IMR-90 (cell line): ENCODE results near the gene CFAP210. TPM values are rescaled to one million over a fixed set of nuclear protein-coding genes. Genes with fewer than 3 reads are reported as not detected.

Source experiments
- ATAC-seq: fragments of 200-7000 bp; cut with Tn5 transposase; 2 replicates; pipeline ENCODE4 v1.9.1; 2020; ENCODE audit warnings: low read depth, mild to moderate bottlenecking, moderate library complexity
- BruUV-seq: library from RNA; stranded (reverse); fragments of 400-500 nt; replicated peaks from 2 replicates; lab custom pipeline; 2021; lab: Mats Ljungman, UMichigan
- CTCF ChIA-PET: fragments of 300-600 bp; formaldehyde crosslinking; extraction: SDS; loops from one replicate; lab custom pipeline; 2021; ENCODE audit warnings: antibody characterized with exemption; lab: Yijun Ruan, JAX
- POLR2A ChIA-PET: fragments of 300-600 bp; sonication (Branson Sonifier 250); formaldehyde crosslinking; loops from one replicate; lab custom pipeline; 2022; ENCODE audit warnings: antibody characterized with exemption; ENCODE audit not compliant: unreplicated experiment; lab: Charles Lee
- DNase-seq: peaks from one replicate; pipeline ENCODE4 v3.0.0; 2013
- H2AFZ ChIP-seq: replicated peaks from 2 replicates; pipeline ENCODE3; 2013; ENCODE audit warnings: low read length, mild to moderate bottlenecking; ENCODE audit not compliant: poor library complexity
- H2AK5ac ChIP-seq: 2 replicates; pipeline ENCODE4 v1.6.1; 2013; ENCODE audit warnings: low read depth, low read length, inconsistent platforms
- H2AK9ac ChIP-seq: replicated peaks from 2 replicates; pipeline ENCODE3; 2013; ENCODE audit warnings: mild to moderate bottlenecking, low read depth, low read length, moderate library complexity; ENCODE audit not compliant: poor library complexity
- H2BK120ac ChIP-seq: 2 replicates; pipeline ENCODE4 v1.6.1; 2013; ENCODE audit warnings: low read depth, low read length, inconsistent platforms
- H2BK15ac ChIP-seq: 3 replicates; pipeline ENCODE4 v1.6.1; 2013; ENCODE audit warnings: low read depth, low read length, inconsistent platforms
- H2BK20ac ChIP-seq: 2 replicates; pipeline ENCODE4 v1.6.1; 2013; ENCODE audit warnings: low read depth, mild to moderate bottlenecking, inconsistent platforms, low read length, moderate library complexity
- H2BK5ac ChIP-seq: 2 replicates; pipeline ENCODE4 v1.6.1; 2013; ENCODE audit warnings: mild to moderate bottlenecking, low read depth, low read length, inconsistent platforms; ENCODE audit not compliant: poor library complexity, severe bottlenecking
- H3K14ac ChIP-seq: replicated peaks from 2 replicates; pipeline ENCODE4 v1.6.1; 2013; ENCODE audit warnings: low read depth, low read length, inconsistent platforms
- H3K18ac ChIP-seq: 2 replicates; pipeline ENCODE4 v1.6.1; 2013; ENCODE audit warnings: low read depth, low read length, control low read depth
- H3K23ac ChIP-seq: 2 replicates; pipeline ENCODE4 v1.6.1; 2013; ENCODE audit warnings: low read depth, low read length, inconsistent platforms
- H3K27ac ChIP-seq: 2 replicates; pipeline ENCODE4 v1.5.1; 2013; ENCODE audit warnings: mild to moderate bottlenecking, control low read depth, low read length; ENCODE audit not compliant: insufficient read depth
- H3K27me3 ChIP-seq: 2 replicates; pipeline ENCODE4 v1.6.1; 2013; ENCODE audit warnings: low read length; ENCODE audit not compliant: control insufficient read depth, insufficient read depth
- H3K36me3 ChIP-seq: 2 replicates; pipeline ENCODE4 v1.6.1; 2013; ENCODE audit warnings: low read length, mixed read lengths; ENCODE audit not compliant: control insufficient read depth, insufficient read depth
- H3K4ac ChIP-seq: 2 replicates; pipeline ENCODE4 v1.6.1; 2013; ENCODE audit warnings: low read depth, low read length, inconsistent platforms
- H3K4me1 ChIP-seq: 2 replicates; pipeline ENCODE4 v1.6.1; 2013; ENCODE audit warnings: low read length, mixed read lengths; ENCODE audit not compliant: control insufficient read depth, insufficient read depth
- H3K4me2 ChIP-seq: 2 replicates; pipeline ENCODE4 v1.6.1; 2013; ENCODE audit warnings: low read depth, mild to moderate bottlenecking, control low read depth, low read length, moderate library complexity
- H3K4me3 ChIP-seq: 2 replicates; pipeline ENCODE4 v1.5.1; 2013; ENCODE audit warnings: low read depth, mild to moderate bottlenecking, control low read depth, low read length, moderate library complexity; ENCODE audit not compliant: insufficient read depth
- H3K56ac ChIP-seq: 2 replicates; pipeline ENCODE4 v1.6.1; 2013; ENCODE audit warnings: low read length, inconsistent platforms; ENCODE audit not compliant: insufficient read depth; ENCODE audit errors: extremely low read depth
- H3K79me1 ChIP-seq, 2 experiments: 2 replicates each; pipeline ENCODE4 v1.6.1; 2013; ENCODE audit warnings: low read length in 2 of 2, inconsistent platforms in 1 of 2, low read depth in 1 of 2
- H3K9ac ChIP-seq: 2 replicates; pipeline ENCODE4 v1.6.1; 2013; ENCODE audit warnings: low read depth, low read length, control low read depth
- H3K9me1 ChIP-seq: 2 replicates; pipeline ENCODE4 v1.6.1; 2013; ENCODE audit warnings: low read length, inconsistent platforms; ENCODE audit not compliant: insufficient read depth
- H3K9me3 ChIP-seq: 2 replicates; pipeline ENCODE4 v1.6.1; 2013; ENCODE audit warnings: low read length; ENCODE audit not compliant: control insufficient read depth, insufficient read depth
- H4K20me1 ChIP-seq: 2 replicates; pipeline ENCODE4 v1.6.1; 2013; ENCODE audit warnings: low read length, inconsistent platforms; ENCODE audit not compliant: insufficient read depth
- H4K5ac ChIP-seq: 2 replicates; pipeline ENCODE4 v1.6.1; 2013; ENCODE audit warnings: mild to moderate bottlenecking, low read depth, low read length, control low read depth
- H4K8ac ChIP-seq, 2 experiments: 2 replicates each; pipeline ENCODE4 v1.6.1; 2013; ENCODE audit warnings: low read depth in 2 of 2, low read length in 2 of 2, control low read depth in 1 of 2, inconsistent platforms in 1 of 2
- H4K91ac ChIP-seq: 2 replicates; pipeline ENCODE4 v1.6.1; 2013; ENCODE audit warnings: low read depth, low read length, inconsistent platforms; ENCODE audit not compliant: insufficient read depth
- BHLHE40 ChIP-seq: fragments of 150-350 bp; IDR thresholded peaks from 2 replicates; pipeline ENCODE4 v1.6.1; 2016; ENCODE audit warnings: mild to moderate bottlenecking, low read depth, low read length
- CEBPB ChIP-seq: IDR thresholded peaks from 2 replicates; pipeline ENCODE4 v1.6.1; 2012; ENCODE audit warnings: low read depth, low read length, improper control_type of control experiment
- CHD1 ChIP-seq: IDR thresholded peaks from 2 replicates; pipeline ENCODE4 v1.6.1; 2012; ENCODE audit warnings: low read depth, low read length, improper control_type of control experiment
- FOS ChIP-seq: fragments of 150-350 bp; IDR thresholded peaks from 2 replicates; pipeline ENCODE4 v1.6.1; 2016; ENCODE audit warnings: low read depth, low read length
- MAFK ChIP-seq: IDR thresholded peaks from 2 replicates; pipeline ENCODE4 v1.6.1; 2012; ENCODE audit warnings: low read depth, low read length, improper control_type of control experiment
- MAZ ChIP-seq: IDR thresholded peaks from 2 replicates; pipeline ENCODE4 v1.6.1; 2012; ENCODE audit warnings: low read depth, mild to moderate bottlenecking, low read length, improper control_type of control experiment, moderate library complexity, borderline replicate concordance
- MXI1 ChIP-seq: IDR thresholded peaks from 2 replicates; pipeline ENCODE4 v1.6.1; 2012; ENCODE audit warnings: low read depth, mild to moderate bottlenecking, low read length, moderate library complexity, borderline replicate concordance
- NFE2L2 ChIP-seq: fragments of 150-350 bp; IDR thresholded peaks from 2 replicates; pipeline ENCODE4 v1.6.1; 2016; ENCODE audit warnings: low read depth, mild to moderate bottlenecking, low read length
- POLR2A ChIP-seq: IDR thresholded peaks from 2 replicates; pipeline ENCODE4 v1.6.1; 2012; ENCODE audit warnings: mild to moderate bottlenecking, low read depth, low read length
- RAD21 ChIP-seq: IDR thresholded peaks from 2 replicates; pipeline ENCODE4 v1.6.1; 2012; ENCODE audit warnings: low read length, improper control_type of control experiment
- RCOR1 ChIP-seq: IDR thresholded peaks from 2 replicates; pipeline ENCODE4 v1.6.1; 2012; ENCODE audit warnings: mild to moderate bottlenecking, low read length, improper control_type of control experiment; ENCODE audit not compliant: insufficient replicate concordance
- RFX5 ChIP-seq: IDR thresholded peaks from 2 replicates; pipeline ENCODE4 v1.8.0; 2012; ENCODE audit warnings: low read depth, mild to moderate bottlenecking, low read length, moderate library complexity
- SMC3 ChIP-seq: fragments of 150-350 bp; IDR thresholded peaks from 2 replicates; pipeline ENCODE4 v1.6.1; 2016; ENCODE audit warnings: low read depth, mild to moderate bottlenecking, antibody characterized with exemption, low read length, moderate library complexity
- USF2 ChIP-seq: fragments of 150-350 bp; IDR thresholded peaks from 2 replicates; pipeline ENCODE4 v1.6.1; 2017; ENCODE audit warnings: mild to moderate bottlenecking, antibody characterized with exemption, low read length, low read depth
- WGBS, 2 experiments: methylation state at CpG; one replicate each; pipeline versions ENCODE4 v1.1.5 to v1.1.7; 2013; ENCODE audit warnings: missing lambda C conversion rate in 2 of 2; ENCODE audit not compliant: insufficient read length in 1 of 2; ENCODE audit errors: extremely low coverage in 2 of 2; 5-methylcytosine and 5-hydroxymethylcytosine counted together
- dilution Hi-C: fragments of 300-500 bp; cut with HindIII; formaldehyde crosslinking; loops from one replicate; pipeline ENCODE4 v1.14.3; 2018; ENCODE audit warnings: low sequenced_read_pairs; ENCODE audit not compliant: unreplicated experiment
- in situ Hi-C: fragments of 300-500 bp; cut with MboI; formaldehyde crosslinking; loops from 3 replicates; pipeline ENCODE4 v1.14.3; 2019; ENCODE audit warnings: low sequenced_read_pairs, inconsistent platforms, mixed read lengths
- intact Hi-C: fragments of 100-400 bp; cut with micrococcal nuclease; formaldehyde crosslinking; loops from 2 replicates; pipeline ENCODE4 v1.10.0; 2022
- polyA plus RNA-seq, 3 experiments: library from polyadenylated mRNA; depleted of rRNA; stranded (reverse); fragments of >200 nt; gene quantifications; 2 replicates each; pipeline ENCODE4 v1.2.3, GENCODE V29; 2012; ENCODE audit warnings: low replicate concordance in 1 of 3
- total RNA-seq: library from RNA; depleted of rRNA; stranded (reverse); fragments of >200 nt; gene quantifications from 2 replicates; pipeline ENCODE4 v1.2.3, GENCODE V29; 2012
- TF ChIP-seq, protein P1 (sequence below): fragments of 150-350 bp; IDR thresholded peaks from 2 replicates; pipeline ENCODE4 v1.6.1; 2016; ENCODE audit warnings: low read depth, mild to moderate bottlenecking, low read length, moderate library complexity, borderline replicate concordance
- TF ChIP-seq, protein P2 (sequence below): conservative IDR thresholded peaks from 2 replicates; pipeline ENCODE4 v1.5.1; 2012; ENCODE audit warnings: mild to moderate bottlenecking, low read depth, low read length, improper control_type of control experiment

Gene CFAP210
- total and polyA plus RNA-seq, 2 of the 4 experiments (the other 2 are of a cell fraction), result not detected

- Histone ChIP-seq H3K14ac (no peak overlapping the region), H3K4me2 (no peak overlapping the region), H3K9me1 (no peaks in the 10 kb centered on the region), H2BK120ac (no peak overlapping the region), H2AK5ac (no peak overlapping the region), H3K18ac (no peak overlapping the region), H3K9me3 (no peaks in the 10 kb centered on the region), H2BK5ac (no peak overlapping the region), H3K9ac (no peak overlapping the region), H3K23ac (no peak overlapping the region), H3K4ac (no peak overlapping the region), H4K20me1 (no peaks in the 10 kb centered on the region), H2BK15ac (no peak overlapping the region), H2BK20ac (no peak overlapping the region), H2AK9ac (no peak overlapping the region), H4K8ac (no peak overlapping the region), H3K27me3 (peaks cover 1% of the 10 kb centered on the region; the same call in 1 of the 2 replicates), H3K4me1 (no peaks in the 10 kb centered on the region), H3K27ac (no peak overlapping the region), H3K79me1 (no peaks in the 10 kb centered on the region), H2AFZ (no peak overlapping the region), H3K4me3 (no peak overlapping the region), H4K5ac (no peak overlapping the region), H4K91ac (no peak overlapping the region), H3K56ac (no peak overlapping the region), H3K36me3 (no peaks in the 10 kb centered on the region)
- no TSS peak for BruUV-seq
- WGBS, 2 experiments, result no CpG with 5 or more reads among the region's 3 CpGs
- POLR2A ChIA-PET, result no interaction called here
- dilution Hi-C loops, result no loop called here
- no peak for TF ChIP-seq NFE2L2
- TF ChIP-seq MAFK, result no peak
- TF ChIP-seq SMC3, result no peak
- TF ChIP-seq MAZ, result no peak
- no peak for TF ChIP-seq MXI1
- TF ChIP-seq, protein P1, sequence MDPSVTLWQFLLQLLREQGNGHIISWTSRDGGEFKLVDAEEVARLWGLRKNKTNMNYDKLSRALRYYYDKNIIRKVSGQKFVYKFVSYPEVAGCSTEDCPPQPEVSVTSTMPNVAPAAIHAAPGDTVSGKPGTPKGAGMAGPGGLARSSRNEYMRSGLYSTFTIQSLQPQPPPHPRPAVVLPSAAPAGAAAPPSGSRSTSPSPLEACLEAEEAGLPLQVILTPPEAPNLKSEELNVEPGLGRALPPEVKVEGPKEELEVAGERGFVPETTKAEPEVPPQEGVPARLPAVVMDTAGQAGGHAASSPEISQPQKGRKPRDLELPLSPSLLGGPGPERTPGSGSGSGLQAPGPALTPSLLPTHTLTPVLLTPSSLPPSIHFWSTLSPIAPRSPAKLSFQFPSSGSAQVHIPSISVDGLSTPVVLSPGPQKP, result no peak
- no peak for TF ChIP-seq FOS
- TF ChIP-seq BHLHE40, result no peak
- TF ChIP-seq RCOR1, result no peak
- TF ChIP-seq, protein P2, sequence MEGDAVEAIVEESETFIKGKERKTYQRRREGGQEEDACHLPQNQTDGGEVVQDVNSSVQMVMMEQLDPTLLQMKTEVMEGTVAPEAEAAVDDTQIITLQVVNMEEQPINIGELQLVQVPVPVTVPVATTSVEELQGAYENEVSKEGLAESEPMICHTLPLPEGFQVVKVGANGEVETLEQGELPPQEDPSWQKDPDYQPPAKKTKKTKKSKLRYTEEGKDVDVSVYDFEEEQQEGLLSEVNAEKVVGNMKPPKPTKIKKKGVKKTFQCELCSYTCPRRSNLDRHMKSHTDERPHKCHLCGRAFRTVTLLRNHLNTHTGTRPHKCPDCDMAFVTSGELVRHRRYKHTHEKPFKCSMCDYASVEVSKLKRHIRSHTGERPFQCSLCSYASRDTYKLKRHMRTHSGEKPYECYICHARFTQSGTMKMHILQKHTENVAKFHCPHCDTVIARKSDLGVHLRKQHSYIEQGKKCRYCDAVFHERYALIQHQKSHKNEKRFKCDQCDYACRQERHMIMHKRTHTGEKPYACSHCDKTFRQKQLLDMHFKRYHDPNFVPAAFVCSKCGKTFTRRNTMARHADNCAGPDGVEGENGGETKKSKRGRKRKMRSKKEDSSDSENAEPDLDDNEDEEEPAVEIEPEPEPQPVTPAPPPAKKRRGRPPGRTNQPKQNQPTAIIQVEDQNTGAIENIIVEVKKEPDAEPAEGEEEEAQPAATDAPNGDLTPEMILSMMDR, result no peak
- TF ChIP-seq RFX5, result no peak
- no peak for TF ChIP-seq CEBPB
- no peak for TF ChIP-seq USF2
- no peak for TF ChIP-seq RAD21
- no peak for TF ChIP-seq POLR2A
- no peak for TF ChIP-seq CHD1
- ATAC-seq (no peak), DNase-seq (no peak)
- CTCF ChIA-PET, result no interaction called here
- in situ Hi-C loops, result no loop called here
- intact Hi-C loops, result no loop called here
These were observed 40.6 kb downstream of the CFAP210 start for GRCh38 chr2:169653636-169654035.
